Caki2 (cell line): ENCODE data around the gene TRMT1L. TPM values are rescaled to one million over a fixed set of nuclear protein-coding genes. Genes with fewer than 3 reads are reported as not detected.

Experiments
- DNase-seq: peaks from one replicate; pipeline ENCODE4 v3.0.0-alpha.2; 2015; ENCODE audit warnings: low read depth
- in situ Hi-C: cut with HindIII; loops from 2 replicates; pipeline ENCODE4 v1.10.0; 2016; ENCODE audit warnings: low sequenced_read_pairs, low pct_unique_long_range_greater_than_20kb, mixed read lengths
- total RNA-seq: library from RNA; depleted of rRNA; stranded (reverse); fragments of >200 nt; shearing (Covaris generic); gene quantifications from 2 replicates; pipeline ENCODE4 v1.2.3, GENCODE V29; 2014; ENCODE audit warnings: low replicate concordance; rRNA removed

TRMT1L gene
- total RNA-seq, 1 experiment from 2014 or later, result 26.3 TPM

- in situ Hi-C loops, result no loop called here
- no peak for DNase-seq
Measured at GRCh38 chr1:185069202-185069772, 87.5 kb downstream of the TRMT1L start.

GRCh38 chr1:185068341-185068740 is 88.4 kb downstream of the TRMT1L start:
- in situ Hi-C loops, result no loop called here
- no peak for DNase-seq

Other genes starting within 250 kb of the TRMT1L start
- 26.5 and 36.6 TPM in 2 replicates for gene NIBAN1, start 182.4 kb downstream of the TRMT1L start, total RNA-seq
- 26.3 and 29.4 TPM in 2 replicates for gene RNF2, start 111.4 kb downstream of the TRMT1L start, total RNA-seq
- gene SWT1, start 214 bp upstream of the TRMT1L start, total RNA-seq, result 0.75 and 2.3 TPM in 2 replicates
- gene IVNS1ABP, start 160.3 kb upstream of the TRMT1L start, total RNA-seq, result 96.4 and 108 TPM in 2 replicates